C4-2B (cell line): ENCODE measurements around the gene SHISA2.
"Not testable (repeated sequence)": the region's sequence is repeated elsewhere in the genome, so short reads cannot be mapped to it uniquely, and the experiment has no call there.

ENCODE experiments used
- H3K27ac ChIP-seq: fragments of 450-650 bp; 2 replicates; pipeline ENCODE4 v1.5.1; 2017
- ZFX ChIP-seq: fragments of 450-650 bp; IDR thresholded peaks from 2 replicates; pipeline ENCODE4 v1.6.1; 2017
- TF ChIP-seq, protein P1 (sequence below): fragments of 450-650 bp; conservative IDR thresholded peaks from 2 replicates; pipeline ENCODE4 v1.5.1; 2017; ENCODE audit warnings: mild to moderate bottlenecking

Gene SHISA2

GRCh38 chr13:26051657-26052311 lies at the start of gene SHISA2:
SHISA2 (minus strand) TSS chr13:26052016; CDS start chr13:26050975, 1,041 bp downstream.
- TF ChIP-seq, protein P1, sequence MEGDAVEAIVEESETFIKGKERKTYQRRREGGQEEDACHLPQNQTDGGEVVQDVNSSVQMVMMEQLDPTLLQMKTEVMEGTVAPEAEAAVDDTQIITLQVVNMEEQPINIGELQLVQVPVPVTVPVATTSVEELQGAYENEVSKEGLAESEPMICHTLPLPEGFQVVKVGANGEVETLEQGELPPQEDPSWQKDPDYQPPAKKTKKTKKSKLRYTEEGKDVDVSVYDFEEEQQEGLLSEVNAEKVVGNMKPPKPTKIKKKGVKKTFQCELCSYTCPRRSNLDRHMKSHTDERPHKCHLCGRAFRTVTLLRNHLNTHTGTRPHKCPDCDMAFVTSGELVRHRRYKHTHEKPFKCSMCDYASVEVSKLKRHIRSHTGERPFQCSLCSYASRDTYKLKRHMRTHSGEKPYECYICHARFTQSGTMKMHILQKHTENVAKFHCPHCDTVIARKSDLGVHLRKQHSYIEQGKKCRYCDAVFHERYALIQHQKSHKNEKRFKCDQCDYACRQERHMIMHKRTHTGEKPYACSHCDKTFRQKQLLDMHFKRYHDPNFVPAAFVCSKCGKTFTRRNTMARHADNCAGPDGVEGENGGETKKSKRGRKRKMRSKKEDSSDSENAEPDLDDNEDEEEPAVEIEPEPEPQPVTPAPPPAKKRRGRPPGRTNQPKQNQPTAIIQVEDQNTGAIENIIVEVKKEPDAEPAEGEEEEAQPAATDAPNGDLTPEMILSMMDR: no peak
- TF ChIP-seq ZFX: peak; percentile 83
- peak within 1 kb of the TSS; percentile 3; the same call in 1 of the 2 replicates for H3K27ac ChIP-seq

GRCh38 chr13:26095846-26096610 lies 44.2 kb upstream of the SHISA2 start:
- no peak overlapping the region for H3K27ac ChIP-seq
- TF ChIP-seq, protein P1: no peak

DNA sequence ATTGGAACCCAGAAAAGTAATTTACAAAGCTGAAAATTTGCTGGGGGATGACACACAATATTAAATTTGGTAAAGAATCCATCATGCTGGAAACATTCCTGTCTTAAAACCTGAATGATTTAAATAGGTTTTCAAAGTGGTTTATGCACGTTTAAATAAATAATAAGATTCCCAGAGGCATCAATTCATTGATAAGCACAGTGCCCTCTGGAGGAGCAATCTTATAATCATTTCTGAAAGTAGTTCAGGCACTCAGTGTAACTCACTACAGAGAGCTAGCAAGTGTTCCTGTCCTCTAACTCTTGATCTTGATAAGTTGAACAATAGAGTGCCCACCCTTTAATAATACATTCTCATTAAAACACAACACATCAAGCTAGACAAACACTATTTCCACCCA lies 43.5 kb upstream of the SHISA2 start:
- TF ChIP-seq, protein P1: peak; percentile 80
- TF ChIP-seq ZFX: no peak
- no peak overlapping the region for H3K27ac ChIP-seq

- H3K27ac ChIP-seq: not testable (repeated sequence)
Measured at GRCh38 chr13:26076821-26077220, 25.0 kb upstream of the SHISA2 start.

- TF ChIP-seq ZFX: no peak
- TF ChIP-seq, protein P1: no peak; the same call in none of the 2 replicates
- no peak overlapping the region for H3K27ac ChIP-seq
Measured at GRCh38 chr13:26075498-26075897, 23.7 kb upstream of the SHISA2 start.

GRCh38 chr13:26074706-26075105 lies 22.9 kb upstream of the SHISA2 start:
- H3K27ac ChIP-seq: no peak overlapping the region
- TF ChIP-seq, protein P1: no peak
- no peak for TF ChIP-seq ZFX

GRCh38 chr13:26072335-26072734 lies 20.5 kb upstream of the SHISA2 start:
- TF ChIP-seq, protein P1: peak; percentile 97
- not testable (repeated sequence) for H3K27ac ChIP-seq
